Smooth muscle cell (in vitro differentiated cells): ENCODE data around the gene TMEM238L. TPM values are rescaled to one million over a fixed set of nuclear protein-coding genes. Genes with fewer than 3 reads are reported as not detected.

Experiments used
- DNase-seq: peaks from one replicate; lab custom pipeline; 2025; ENCODE audit not compliant: unreplicated experiment; lab: John Stamatoyannopoulos, UW
- H2AFZ ChIP-seq: fragments of 200-600 bp; sonication (generic); 2 replicates; pipeline ENCODE4 v1.6.0; 2016; ENCODE audit warnings: antibody characterized with exemption, low read depth, mild to moderate bottlenecking
- H3F3A ChIP-seq: fragments of 200-600 bp; sonication (generic); 2 replicates; pipeline ENCODE4 v1.6.0; 2017; ENCODE audit warnings: antibody characterized with exemption, low read depth
- H3K27ac ChIP-seq: fragments of 200-600 bp; sonication (generic); 2 replicates; pipeline ENCODE4 v1.5.1; 2016; ENCODE audit warnings: low read depth, mild to moderate bottlenecking
- H3K27me3 ChIP-seq: fragments of 200-600 bp; sonication (generic); 2 replicates; pipeline ENCODE4 v1.6.1; 2016; ENCODE audit warnings: low read depth, mild to moderate bottlenecking
- H3K36me3 ChIP-seq: fragments of 200-600 bp; sonication (generic); 2 replicates; pipeline ENCODE4 v1.5.1; 2016; ENCODE audit warnings: low read depth
- H3K4me1 ChIP-seq: fragments of 200-600 bp; sonication (generic); 2 replicates; pipeline ENCODE4 v1.5.1; 2016; ENCODE audit warnings: low read depth
- H3K4me2 ChIP-seq: fragments of 200-600 bp; sonication (generic); 2 replicates; pipeline ENCODE4 v1.6.0; 2016; ENCODE audit warnings: mild to moderate bottlenecking
- H3K4me3 ChIP-seq: fragments of 200-600 bp; sonication (generic); 2 replicates; pipeline ENCODE4 v1.5.1; 2016; ENCODE audit warnings: mild to moderate bottlenecking
- H3K79me2 ChIP-seq: fragments of 200-600 bp; sonication (generic); 2 replicates; pipeline ENCODE4 v1.6.0; 2016; ENCODE audit warnings: low read depth, mild to moderate bottlenecking
- H3K9ac ChIP-seq: fragments of 200-600 bp; sonication (generic); 2 replicates; pipeline ENCODE4 v1.6.0; 2016; ENCODE audit warnings: low read depth
- H3K9me3 ChIP-seq: fragments of 200-600 bp; sonication (generic); replicated peaks from 2 replicates; pipeline ENCODE4 v1.5.1; 2016; ENCODE audit warnings: low read depth
- H4K20me1 ChIP-seq: fragments of 200-600 bp; sonication (generic); 2 replicates; pipeline ENCODE4 v1.6.0; 2016; ENCODE audit warnings: low read depth
- WGBS: methylation state at CpG from one replicate; pipeline ENCODE4 v1.1.7; 2016; ENCODE audit warnings: low lambda C conversion rate; 5-methylcytosine and 5-hydroxymethylcytosine counted together
- polyA plus RNA-seq: library from polyadenylated mRNA; unstranded; fragments of >200 nt; fragmentation: Nextera tagmentation; extraction: Ambion mirVana; gene quantifications from 2 replicates; pipeline ENCODE4 v1.2.1, GENCODE V29; 2016
- total RNA-seq: library from RNA; depleted of rRNA; stranded (reverse); fragments of >200 nt; gene quantifications from 2 replicates; pipeline ENCODE4 v1.2.3, GENCODE V29; 2014
- TF ChIP-seq, protein P1 (sequence below): fragments of 200-600 bp; sonication (generic); IDR thresholded peaks from 2 replicates; pipeline ENCODE4 v1.5.1; 2017; ENCODE audit warnings: borderline replicate concordance, mild to moderate bottlenecking, antibody characterized with exemption; ENCODE audit not compliant: insufficient read depth, poor library complexity, severe bottlenecking

The TMEM238L gene
- total and polyA plus RNA-seq, 2 experiments from 2014 or later = not detected

DNA sequence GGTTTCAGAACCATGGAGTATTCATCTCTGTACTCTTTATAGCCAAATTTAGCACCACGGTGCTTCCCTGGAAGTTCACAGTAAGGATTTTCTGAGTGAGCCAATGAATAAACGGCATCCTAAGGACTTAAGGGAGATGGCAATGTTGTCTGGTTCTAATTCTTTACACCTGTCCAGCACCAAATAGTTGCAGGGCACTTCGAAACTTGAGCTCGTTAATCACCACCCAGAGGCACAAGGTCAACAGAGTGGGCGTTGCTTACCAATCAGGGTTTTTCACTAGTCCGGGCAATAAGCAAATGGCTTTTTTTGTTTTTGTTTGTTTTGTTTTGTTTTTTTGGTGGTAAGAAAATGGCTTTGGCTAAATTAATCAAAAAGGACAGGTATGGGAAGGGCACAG lies 45.8 kb downstream of the TMEM238L start:
- Histone ChIP-seq H3K4me1 (peaks cover 9% of the 10 kb centered on the region), H3K27me3 (no peaks in the 10 kb centered on the region), H3F3A (no peaks in the 10 kb centered on the region), H3K4me2 (no peak overlapping the region), H3K27ac (no peak overlapping the region), H3K79me2 (no peaks in the 10 kb centered on the region), H3K36me3 (no peaks in the 10 kb centered on the region), H3K9ac (no peak overlapping the region), H4K20me1 (no peaks in the 10 kb centered on the region), H3K4me3 (no peak overlapping the region), H2AFZ (no peak overlapping the region), H3K9me3 (no peaks in the 10 kb centered on the region)
- no peak for DNase-seq
- WGBS = 87% methylated on average over 6 of the region's 6 CpGs
- TF ChIP-seq, protein P1, sequence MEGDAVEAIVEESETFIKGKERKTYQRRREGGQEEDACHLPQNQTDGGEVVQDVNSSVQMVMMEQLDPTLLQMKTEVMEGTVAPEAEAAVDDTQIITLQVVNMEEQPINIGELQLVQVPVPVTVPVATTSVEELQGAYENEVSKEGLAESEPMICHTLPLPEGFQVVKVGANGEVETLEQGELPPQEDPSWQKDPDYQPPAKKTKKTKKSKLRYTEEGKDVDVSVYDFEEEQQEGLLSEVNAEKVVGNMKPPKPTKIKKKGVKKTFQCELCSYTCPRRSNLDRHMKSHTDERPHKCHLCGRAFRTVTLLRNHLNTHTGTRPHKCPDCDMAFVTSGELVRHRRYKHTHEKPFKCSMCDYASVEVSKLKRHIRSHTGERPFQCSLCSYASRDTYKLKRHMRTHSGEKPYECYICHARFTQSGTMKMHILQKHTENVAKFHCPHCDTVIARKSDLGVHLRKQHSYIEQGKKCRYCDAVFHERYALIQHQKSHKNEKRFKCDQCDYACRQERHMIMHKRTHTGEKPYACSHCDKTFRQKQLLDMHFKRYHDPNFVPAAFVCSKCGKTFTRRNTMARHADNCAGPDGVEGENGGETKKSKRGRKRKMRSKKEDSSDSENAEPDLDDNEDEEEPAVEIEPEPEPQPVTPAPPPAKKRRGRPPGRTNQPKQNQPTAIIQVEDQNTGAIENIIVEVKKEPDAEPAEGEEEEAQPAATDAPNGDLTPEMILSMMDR = no peak

DNA sequence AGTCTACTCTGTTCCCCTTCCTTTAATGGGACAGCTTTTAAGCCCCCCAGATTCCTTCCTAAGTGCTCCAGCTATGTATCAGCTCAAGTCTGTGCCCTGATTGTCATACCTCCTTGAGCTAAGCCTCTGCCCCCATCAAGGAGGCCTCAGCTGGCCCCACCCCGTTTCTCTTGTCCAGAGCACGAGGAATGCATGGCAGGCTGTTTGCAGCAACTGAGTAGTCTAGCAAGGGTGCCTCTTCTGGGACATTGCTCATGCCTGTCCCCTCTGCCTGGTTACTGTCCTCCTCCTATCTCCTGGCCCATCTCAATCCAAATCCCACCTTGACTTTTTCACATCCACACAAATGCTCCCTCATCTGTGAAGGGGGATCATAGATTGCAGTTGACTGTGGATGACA lies 46.3 kb downstream of the TMEM238L start:
- 70% methylated on average over 2 of the region's 2 CpGs for WGBS
- Histone ChIP-seq H3K79me2 (no peaks in the 10 kb centered on the region), H3K4me1 (peaks cover 9% of the 10 kb centered on the region), H3K27me3 (no peaks in the 10 kb centered on the region), H4K20me1 (no peaks in the 10 kb centered on the region), H3K36me3 (no peaks in the 10 kb centered on the region), H2AFZ (no peak overlapping the region), H3K4me2 (no peak overlapping the region), H3K27ac (no peak overlapping the region), H3K9ac (no peak overlapping the region), H3F3A (no peaks in the 10 kb centered on the region), H3K9me3 (no peaks in the 10 kb centered on the region), H3K4me3 (no peak overlapping the region)
- no peak for DNase-seq
- TF ChIP-seq, protein P1 = no peak

DNA sequence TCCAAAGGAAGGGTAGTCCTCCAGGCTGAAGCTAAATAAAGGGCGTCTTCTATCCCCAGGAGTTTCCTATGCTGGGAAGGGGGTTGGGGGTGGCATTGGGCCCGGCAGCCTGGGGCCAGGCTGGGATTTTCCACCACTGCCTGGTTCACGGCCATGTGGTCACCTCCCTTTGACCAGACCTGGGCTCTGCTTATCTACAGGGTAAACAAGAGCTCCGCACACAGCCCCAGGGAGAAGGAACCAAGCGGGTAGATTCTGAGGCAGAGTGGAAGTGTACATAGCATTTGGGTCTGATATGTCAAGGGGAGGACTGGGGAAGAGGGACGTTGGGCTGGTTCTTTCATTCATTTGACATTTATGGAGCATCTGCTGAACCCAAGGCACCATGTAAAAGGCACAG lies 46.8 kb downstream of the TMEM238L start:
- no peaks in the 10 kb centered on the region for H3K36me3 ChIP-seq
- no peak overlapping the region for H2AFZ ChIP-seq
- H3K4me1 ChIP-seq = peaks cover 9% of the 10 kb centered on the region
- TF ChIP-seq, protein P1 = no peak
- H3K27me3 ChIP-seq = no peaks in the 10 kb centered on the region
- H3K4me2 ChIP-seq = no peak overlapping the region
- H3K27ac ChIP-seq = no peak overlapping the region
- WGBS = 69% methylated on average over 6 of the region's 6 CpGs
- no peaks in the 10 kb centered on the region for H4K20me1 ChIP-seq
- no peak overlapping the region for H3K9ac ChIP-seq
- no peaks in the 10 kb centered on the region for H3K9me3 ChIP-seq
- no peak for DNase-seq
- H3K4me3 ChIP-seq = no peak overlapping the region
- no peaks in the 10 kb centered on the region for H3K79me2 ChIP-seq
- H3F3A ChIP-seq = no peaks in the 10 kb centered on the region

DNA sequence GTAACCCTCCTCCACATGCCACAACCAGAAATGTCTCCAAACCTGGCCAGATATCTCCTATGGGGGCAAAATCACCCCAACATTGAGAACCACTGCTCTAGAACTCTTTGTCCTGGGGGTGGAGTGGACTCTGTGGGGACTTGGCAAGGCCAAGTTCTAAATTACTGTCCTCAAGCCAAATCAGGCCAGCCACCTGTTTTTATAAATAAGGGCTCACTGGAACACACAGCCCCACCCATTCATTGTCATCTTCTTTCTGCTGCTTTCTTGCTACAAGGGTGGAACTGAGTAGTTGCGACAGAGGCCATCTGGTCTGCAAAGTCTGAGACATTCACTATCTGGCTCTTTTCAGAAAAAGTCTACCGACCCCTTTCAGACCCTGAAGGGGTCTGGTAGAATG lies 47.3 kb downstream of the TMEM238L start:
- H3K4me2 ChIP-seq = no peak overlapping the region
- H4K20me1 ChIP-seq = no peaks in the 10 kb centered on the region
- H3K9ac ChIP-seq = no peak overlapping the region
- no peaks in the 10 kb centered on the region for H3K27me3 ChIP-seq
- H3K9me3 ChIP-seq = no peaks in the 10 kb centered on the region
- no peak overlapping the region for H3K27ac ChIP-seq
- H3F3A ChIP-seq = no peaks in the 10 kb centered on the region
- no peak overlapping the region for H2AFZ ChIP-seq
- WGBS = 83% methylated on average over 2 of the region's 2 CpGs
- TF ChIP-seq, protein P1 = no peak
- peaks cover 9% of the 10 kb centered on the region for H3K4me1 ChIP-seq
- DNase-seq = no peak
- H3K36me3 ChIP-seq = no peaks in the 10 kb centered on the region
- H3K79me2 ChIP-seq = no peaks in the 10 kb centered on the region
- no peak overlapping the region for H3K4me3 ChIP-seq
